WTC11 (cell line): Measurements from ENCODE around the gene OIT3. TPM values are rescaled to one million over a fixed set of nuclear protein-coding genes. Genes with fewer than 3 reads are reported as not detected.

ENCODE experiments used
- ATAC-seq: fragments of 200-7000 bp; cut with Tn5 transposase; 2 replicates; pipeline ENCODE4 v1.10.0; 2021; ENCODE audit warnings: mild to moderate bottlenecking, moderate library complexity
- CTCF ChIA-PET: fragments of 300-600 bp; sonication (Branson Sonifier 250); formaldehyde crosslinking; loops from one replicate; lab custom pipeline; 2021; ENCODE audit warnings: antibody characterized with exemption; lab: Charles Lee
- POLR2A ChIA-PET: fragments of 350-600 bp; sonication (Branson Sonifier 250); formaldehyde crosslinking; loops from one replicate; lab custom pipeline; 2021; ENCODE audit warnings: antibody characterized with exemption; lab: Charles Lee
- DNase-seq: peaks from one replicate; pipeline ENCODE4 v3.0.0; 2021; ENCODE audit warnings: low spot score
- H3K27ac Mint-ChIP-seq: 2 replicates; pipeline ENCODE4 v1.8.0; 2021; ENCODE audit warnings: mixed read lengths
- H3K27me3 Mint-ChIP-seq: 2 replicates; pipeline ENCODE4 v1.8.0; 2021; ENCODE audit warnings: low read depth, mild to moderate bottlenecking, moderate library complexity, mixed read lengths
- H3K36me3 Mint-ChIP-seq: 2 replicates; pipeline ENCODE4 v1.8.0; 2021; ENCODE audit warnings: mixed read lengths
- H3K4me1 Mint-ChIP-seq: 2 replicates; pipeline ENCODE4 v1.8.0; 2022; ENCODE audit warnings: mixed read lengths
- H3K4me3 Mint-ChIP-seq: 2 replicates; pipeline ENCODE4 v1.8.0; 2021; ENCODE audit warnings: mild to moderate bottlenecking, moderate library complexity, mixed read lengths
- H3K9me3 Mint-ChIP-seq: 2 replicates; pipeline ENCODE4 v1.8.0; 2021; ENCODE audit warnings: mixed read lengths
- ATF1 ChIP-seq: sonication (generic); formaldehyde crosslinking; IDR thresholded peaks from 2 replicates; pipeline ENCODE4 v1.8.1; 2023; ENCODE audit warnings: mild to moderate bottlenecking, moderate library complexity, missing genetic modification reagents
- FOXK1 ChIP-seq: sonication (generic); formaldehyde crosslinking; IDR thresholded peaks from 2 replicates; pipeline ENCODE4 v1.8.0; 2022; ENCODE audit warnings: mild to moderate bottlenecking, moderate library complexity, missing genetic modification reagents
- GTF2I ChIP-seq: fragments of 250-450 bp; sonication (Bioruptor Pico); conservative IDR thresholded peaks from 2 replicates; pipeline ENCODE4 v1.4.0; 2021; ENCODE audit warnings: mild to moderate bottlenecking
- NFYB ChIP-seq: sonication (generic); formaldehyde crosslinking; conservative IDR thresholded peaks from 2 replicates; pipeline ENCODE4 v1.8.0; 2022; ENCODE audit warnings: low read depth, missing genetic modification reagents
- NR2C2 ChIP-seq: sonication (generic); formaldehyde crosslinking; IDR thresholded peaks from 2 replicates; pipeline ENCODE4 v1.8.0; 2022; ENCODE audit warnings: mild to moderate bottlenecking, missing genetic modification reagents
- NR3C1 ChIP-seq: sonication (generic); formaldehyde crosslinking; conservative IDR thresholded peaks from 2 replicates; pipeline ENCODE4 v1.8.1; 2023; ENCODE audit warnings: low read depth, mild to moderate bottlenecking, missing genetic modification reagents
- TCF7 ChIP-seq: sonication (generic); formaldehyde crosslinking; IDR thresholded peaks from 2 replicates; pipeline ENCODE4 v1.8.0; 2022; ENCODE audit warnings: mild to moderate bottlenecking, low read depth, missing genetic modification reagents, moderate library complexity
- TP53 ChIP-seq: sonication (generic); formaldehyde crosslinking; IDR thresholded peaks from 2 replicates; pipeline ENCODE4 v1.8.1; 2023; ENCODE audit warnings: mild to moderate bottlenecking, missing genetic modification reagents
- ZNF121 ChIP-seq: sonication (generic); formaldehyde crosslinking; IDR thresholded peaks from 2 replicates; pipeline ENCODE4 v1.8.0; 2023; ENCODE audit warnings: missing genetic modification reagents
- ZNF263 ChIP-seq: sonication (generic); formaldehyde crosslinking; IDR thresholded peaks from 2 replicates; pipeline ENCODE4 v1.8.1; 2022; ENCODE audit warnings: low read depth, mild to moderate bottlenecking, moderate library complexity, missing genetic modification reagents
- ZNF671 ChIP-seq: fragments of 250-450 bp; sonication (Bioruptor Pico); IDR thresholded peaks from 2 replicates; pipeline ENCODE4 v1.8.0; 2021; ENCODE audit warnings: mild to moderate bottlenecking
- total RNA-seq: library from RNA; stranded (reverse); gene quantifications from 3 replicates; pipeline ENCODE4 v1.2.3, GENCODE V29; 2021
- TF ChIP-seq, protein P1 (sequence below): sonication (generic); formaldehyde crosslinking; IDR thresholded peaks from 2 replicates; pipeline ENCODE4 v1.8.0; 2022; ENCODE audit warnings: mild to moderate bottlenecking, missing genetic modification reagents
- TF ChIP-seq, protein P2 (sequence below): fragments of 250-450 bp; sonication (Bioruptor Pico); IDR thresholded peaks from 2 replicates; pipeline ENCODE4 v1.9.0; 2021; ENCODE audit warnings: mild to moderate bottlenecking, borderline replicate concordance
- TF ChIP-seq, protein P3 (sequence below): fragments of 250-450 bp; sonication (Bioruptor Pico); IDR thresholded peaks from 2 replicates; pipeline ENCODE4 v1.9.0; 2021; ENCODE audit warnings: moderate library complexity, mild to moderate bottlenecking, inconsistent platforms, borderline replicate concordance
- TF ChIP-seq, protein P4 (sequence below): fragments of 250-450 bp; sonication (Bioruptor Pico); IDR thresholded peaks from 2 replicates; pipeline ENCODE4 v2.1.2; 2022; ENCODE audit warnings: mild to moderate bottlenecking, moderate library complexity
- TF ChIP-seq, protein P5 (sequence below): sonication (generic); formaldehyde crosslinking; IDR thresholded peaks from 2 replicates; pipeline ENCODE4 v1.8.0; 2022; ENCODE audit warnings: mild to moderate bottlenecking, missing genetic modification reagents

Gene OIT3
- total RNA-seq, 1 experiment from 2014 or later: not detected

DNA sequence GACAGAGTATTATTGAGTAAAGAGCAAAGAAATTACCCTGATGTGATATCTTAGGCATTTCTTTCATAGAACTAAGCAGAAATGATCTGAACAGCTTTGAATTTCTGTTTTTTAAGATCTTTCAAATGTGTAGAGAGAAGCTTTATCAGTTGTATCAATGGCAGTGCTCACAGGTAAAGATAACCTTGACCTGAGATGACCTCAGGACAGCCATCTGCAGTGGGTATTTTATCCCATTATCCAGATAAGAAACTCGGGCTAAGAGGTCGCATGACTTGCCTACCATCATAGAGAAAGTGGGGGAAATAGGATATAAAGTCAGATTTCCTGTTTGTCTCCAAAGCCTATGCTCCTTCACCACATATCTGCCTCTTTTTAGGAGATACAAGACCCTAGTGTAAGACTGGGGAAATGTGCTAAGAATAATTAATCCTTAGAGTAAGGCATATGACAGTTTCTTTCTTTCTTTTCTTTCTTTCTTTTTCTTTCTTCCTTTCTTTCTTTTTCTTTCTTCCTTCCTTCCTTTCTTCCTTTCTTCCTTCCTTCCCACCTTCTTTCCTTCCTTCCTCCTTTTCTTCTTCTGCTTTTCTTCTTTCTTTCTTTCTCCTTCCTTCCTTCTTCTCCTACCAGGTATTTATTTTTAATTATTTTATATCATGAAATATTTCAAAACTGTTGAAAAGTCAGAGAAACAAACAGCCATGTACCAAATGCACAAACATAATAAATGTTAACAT, 50.1 kb downstream of the OIT3 start:
- Mint-ChIP-seq H3K27me3 (no peaks in the 10 kb centered on the region; the same call in 1 of the 2 replicates), H3K4me1 (peaks cover 5% of the 10 kb centered on the region; the same call in 1 of the 2 replicates), H3K9me3 (no peaks in the 10 kb centered on the region), H3K36me3 (no peaks in the 10 kb centered on the region), H3K27ac (no peak overlapping the region), H3K4me3 (no peak overlapping the region)
- ATAC-seq (no peak), DNase-seq (no peak)
- ChIA-PET CTCF (no interaction called here), POLR2A (no interaction called here)
- TF ChIP-seq TP53 (CRISPR knock-in tag) (no peak), NR3C1 (no peak), FOXK1 (no peak), NR2C2 (CRISPR knock-in tag) (no peak), NFYB (CRISPR knock-in tag) (no peak), ATF1 (CRISPR knock-in tag) (no peak), TCF7 (CRISPR knock-in tag) (no peak)
- TF ChIP-seq, protein P1, sequence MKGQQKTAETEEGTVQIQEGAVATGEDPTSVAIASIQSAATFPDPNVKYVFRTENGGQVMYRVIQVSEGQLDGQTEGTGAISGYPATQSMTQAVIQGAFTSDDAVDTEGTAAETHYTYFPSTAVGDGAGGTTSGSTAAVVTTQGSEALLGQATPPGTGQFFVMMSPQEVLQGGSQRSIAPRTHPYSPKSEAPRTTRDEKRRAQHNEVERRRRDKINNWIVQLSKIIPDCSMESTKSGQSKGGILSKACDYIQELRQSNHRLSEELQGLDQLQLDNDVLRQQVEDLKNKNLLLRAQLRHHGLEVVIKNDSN: no peak
- TF ChIP-seq, protein P2, sequence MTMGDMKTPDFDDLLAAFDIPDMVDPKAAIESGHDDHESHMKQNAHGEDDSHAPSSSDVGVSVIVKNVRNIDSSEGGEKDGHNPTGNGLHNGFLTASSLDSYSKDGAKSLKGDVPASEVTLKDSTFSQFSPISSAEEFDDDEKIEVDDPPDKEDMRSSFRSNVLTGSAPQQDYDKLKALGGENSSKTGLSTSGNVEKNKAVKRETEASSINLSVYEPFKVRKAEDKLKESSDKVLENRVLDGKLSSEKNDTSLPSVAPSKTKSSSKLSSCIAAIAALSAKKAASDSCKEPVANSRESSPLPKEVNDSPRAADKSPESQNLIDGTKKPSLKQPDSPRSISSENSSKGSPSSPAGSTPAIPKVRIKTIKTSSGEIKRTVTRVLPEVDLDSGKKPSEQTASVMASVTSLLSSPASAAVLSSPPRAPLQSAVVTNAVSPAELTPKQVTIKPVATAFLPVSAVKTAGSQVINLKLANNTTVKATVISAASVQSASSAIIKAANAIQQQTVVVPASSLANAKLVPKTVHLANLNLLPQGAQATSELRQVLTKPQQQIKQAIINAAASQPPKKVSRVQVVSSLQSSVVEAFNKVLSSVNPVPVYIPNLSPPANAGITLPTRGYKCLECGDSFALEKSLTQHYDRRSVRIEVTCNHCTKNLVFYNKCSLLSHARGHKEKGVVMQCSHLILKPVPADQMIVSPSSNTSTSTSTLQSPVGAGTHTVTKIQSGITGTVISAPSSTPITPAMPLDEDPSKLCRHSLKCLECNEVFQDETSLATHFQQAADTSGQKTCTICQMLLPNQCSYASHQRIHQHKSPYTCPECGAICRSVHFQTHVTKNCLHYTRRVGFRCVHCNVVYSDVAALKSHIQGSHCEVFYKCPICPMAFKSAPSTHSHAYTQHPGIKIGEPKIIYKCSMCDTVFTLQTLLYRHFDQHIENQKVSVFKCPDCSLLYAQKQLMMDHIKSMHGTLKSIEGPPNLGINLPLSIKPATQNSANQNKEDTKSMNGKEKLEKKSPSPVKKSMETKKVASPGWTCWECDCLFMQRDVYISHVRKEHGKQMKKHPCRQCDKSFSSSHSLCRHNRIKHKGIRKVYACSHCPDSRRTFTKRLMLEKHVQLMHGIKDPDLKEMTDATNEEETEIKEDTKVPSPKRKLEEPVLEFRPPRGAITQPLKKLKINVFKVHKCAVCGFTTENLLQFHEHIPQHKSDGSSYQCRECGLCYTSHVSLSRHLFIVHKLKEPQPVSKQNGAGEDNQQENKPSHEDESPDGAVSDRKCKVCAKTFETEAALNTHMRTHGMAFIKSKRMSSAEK (CRISPR knock-in tag): no peak
- TF ChIP-seq, protein P3, sequence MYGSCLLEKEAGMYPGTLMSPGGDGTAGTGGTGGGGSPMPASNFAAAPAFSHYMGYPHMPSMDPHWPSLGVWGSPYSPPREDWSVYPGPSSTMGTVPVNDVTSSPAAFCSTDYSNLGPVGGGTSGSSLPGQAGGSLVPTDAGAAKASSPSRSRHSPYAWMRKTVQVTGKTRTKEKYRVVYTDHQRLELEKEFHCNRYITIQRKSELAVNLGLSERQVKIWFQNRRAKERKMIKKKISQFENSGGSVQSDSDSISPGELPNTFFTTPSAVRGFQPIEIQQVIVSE (CRISPR knock-in tag): no peak
- TF ChIP-seq, protein P4, sequence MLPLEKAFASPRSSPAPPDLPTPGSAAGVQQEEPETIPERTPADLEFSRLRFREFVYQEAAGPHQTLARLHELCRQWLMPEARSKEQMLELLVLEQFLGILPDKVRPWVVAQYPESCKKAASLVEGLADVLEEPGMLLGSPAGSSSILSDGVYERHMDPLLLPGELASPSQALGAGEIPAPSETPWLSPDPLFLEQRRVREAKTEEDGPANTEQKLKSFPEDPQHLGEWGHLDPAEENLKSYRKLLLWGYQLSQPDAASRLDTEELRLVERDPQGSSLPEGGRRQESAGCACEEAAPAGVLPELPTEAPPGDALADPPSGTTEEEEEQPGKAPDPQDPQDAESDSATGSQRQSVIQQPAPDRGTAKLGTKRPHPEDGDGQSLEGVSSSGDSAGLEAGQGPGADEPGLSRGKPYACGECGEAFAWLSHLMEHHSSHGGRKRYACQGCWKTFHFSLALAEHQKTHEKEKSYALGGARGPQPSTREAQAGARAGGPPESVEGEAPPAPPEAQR (CRISPR knock-in tag): no peak

DNA sequence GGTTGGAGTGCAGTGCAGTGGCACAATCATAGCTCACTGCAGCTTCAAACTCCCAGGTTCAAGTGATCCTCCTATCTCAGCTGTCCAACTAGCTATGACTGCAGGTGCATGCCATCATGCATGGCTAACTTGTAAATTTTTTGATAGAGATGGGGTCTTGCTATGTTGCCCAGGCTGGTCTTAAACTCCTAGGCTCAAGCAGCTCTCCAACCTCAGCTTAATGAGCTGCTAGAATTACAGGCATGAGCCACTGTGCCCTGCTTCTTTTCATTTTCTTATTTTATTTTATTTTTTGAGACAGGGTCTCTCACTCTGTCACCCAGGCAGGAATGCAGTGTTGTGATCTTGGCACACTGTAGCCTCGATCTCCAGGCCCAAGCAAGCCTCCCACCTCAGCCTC, 53.4 kb downstream of the OIT3 start:
- H3K9me3 Mint-ChIP-seq: no peaks in the 10 kb centered on the region
- ATAC-seq: no peak
- POLR2A ChIA-PET: no interaction called here

More for the DNA sequence above, 53.4 kb downstream of the OIT3 start:
- no peak for DNase-seq
- Mint-ChIP-seq H3K4me1 (0 out of 2 replicates have a peak, but pooled peaks cover 4% of the 10 kb centered on the region), H3K27me3 (no peaks in the 10 kb centered on the region; the same call in 1 of the 2 replicates), H3K4me3 (no peak overlapping the region), H3K36me3 (no peaks in the 10 kb centered on the region), H3K27ac (no peak overlapping the region)
- TF ChIP-seq ZNF121 (CRISPR knock-in tag) (peak; percentile 57; the same call in 1 of the 2 replicates), ZNF671 (no peak), GTF2I (no peak), ZNF263 (no peak)
- TF ChIP-seq, protein P2 (CRISPR knock-in tag): no peak
- TF ChIP-seq, protein P5, sequence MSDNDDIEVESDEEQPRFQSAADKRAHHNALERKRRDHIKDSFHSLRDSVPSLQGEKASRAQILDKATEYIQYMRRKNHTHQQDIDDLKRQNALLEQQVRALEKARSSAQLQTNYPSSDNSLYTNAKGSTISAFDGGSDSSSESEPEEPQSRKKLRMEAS: no peak
- CTCF ChIA-PET: no interaction called here
